ENCODE results near the gene ENPP4.

DNA sequence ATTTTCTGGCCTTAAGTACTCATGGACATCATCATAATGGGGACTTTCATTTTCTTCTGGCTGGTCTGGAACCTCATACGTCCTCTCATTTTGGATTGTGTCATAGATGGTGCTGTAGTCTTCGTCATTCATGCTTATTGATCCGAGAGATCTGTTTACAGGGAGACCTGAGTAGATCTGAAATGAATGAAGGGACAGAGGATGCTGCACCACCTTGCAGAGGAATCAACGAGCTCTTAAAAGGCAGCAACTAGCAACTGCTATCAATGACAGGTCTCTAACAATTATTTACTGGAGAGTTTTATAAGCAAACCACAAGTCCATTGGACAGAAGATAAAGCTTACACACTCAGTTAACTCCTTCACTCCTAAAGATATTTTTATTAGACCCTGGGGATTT is 49.7 kb upstream of the ENPP4 start:
- TF ChIP-seq, protein P1, sequence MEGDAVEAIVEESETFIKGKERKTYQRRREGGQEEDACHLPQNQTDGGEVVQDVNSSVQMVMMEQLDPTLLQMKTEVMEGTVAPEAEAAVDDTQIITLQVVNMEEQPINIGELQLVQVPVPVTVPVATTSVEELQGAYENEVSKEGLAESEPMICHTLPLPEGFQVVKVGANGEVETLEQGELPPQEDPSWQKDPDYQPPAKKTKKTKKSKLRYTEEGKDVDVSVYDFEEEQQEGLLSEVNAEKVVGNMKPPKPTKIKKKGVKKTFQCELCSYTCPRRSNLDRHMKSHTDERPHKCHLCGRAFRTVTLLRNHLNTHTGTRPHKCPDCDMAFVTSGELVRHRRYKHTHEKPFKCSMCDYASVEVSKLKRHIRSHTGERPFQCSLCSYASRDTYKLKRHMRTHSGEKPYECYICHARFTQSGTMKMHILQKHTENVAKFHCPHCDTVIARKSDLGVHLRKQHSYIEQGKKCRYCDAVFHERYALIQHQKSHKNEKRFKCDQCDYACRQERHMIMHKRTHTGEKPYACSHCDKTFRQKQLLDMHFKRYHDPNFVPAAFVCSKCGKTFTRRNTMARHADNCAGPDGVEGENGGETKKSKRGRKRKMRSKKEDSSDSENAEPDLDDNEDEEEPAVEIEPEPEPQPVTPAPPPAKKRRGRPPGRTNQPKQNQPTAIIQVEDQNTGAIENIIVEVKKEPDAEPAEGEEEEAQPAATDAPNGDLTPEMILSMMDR (IDR thresholded peaks at IDR 0.05; ENCODE audit: low read depth, low read length): no peak
- no peak for TF ChIP-seq EZH2phosphoT487 (IDR thresholded peaks at IDR 0.05; ENCODE audit: low read depth)

Data from OCI-LY3 (cell line).